GM19239 (cell line): ENCODE results near the gene LEKR1.
A peak's percentile ranks its signal among the peaks of the same experiment; 100 is the strongest.
"Not testable (repeated sequence)": the region's sequence is repeated elsewhere in the genome, so short reads cannot be mapped to it uniquely, and the experiment has no call there.

Experiments
- DNase-seq: peaks from one replicate; pipeline ENCODE4 v3.0.0; 2011; ENCODE audit warnings: low spot score; ENCODE audit not compliant: insufficient read length
- FAIRE-seq: peaks from 2 replicates; lab custom pipeline; 2011; peaks lifted over from hg19 to GRCh38; lab: Jason Lieb, UNC

The LEKR1 gene

DNA sequence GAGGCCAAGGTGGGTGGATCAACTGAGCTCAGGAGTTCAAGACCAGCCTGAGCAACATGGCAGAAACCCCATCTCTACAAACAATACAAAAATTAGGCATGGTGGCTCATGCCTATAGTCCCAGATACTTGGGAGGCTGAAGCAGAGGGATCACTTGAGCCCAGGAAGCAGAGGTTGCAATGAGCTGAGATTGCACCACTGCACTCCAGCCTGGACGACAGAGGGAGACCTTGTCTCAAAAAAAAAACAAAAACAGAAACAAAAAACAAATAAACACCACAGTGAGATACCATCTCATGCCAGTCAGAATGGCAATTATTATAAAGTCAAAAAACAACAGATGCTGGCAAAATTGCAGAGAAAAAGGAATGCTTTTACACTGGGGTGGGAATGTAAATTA is 69.2 kb downstream of the LEKR1 start:
- not testable (repeated sequence) for FAIRE-seq, DNase-seq

DNA sequence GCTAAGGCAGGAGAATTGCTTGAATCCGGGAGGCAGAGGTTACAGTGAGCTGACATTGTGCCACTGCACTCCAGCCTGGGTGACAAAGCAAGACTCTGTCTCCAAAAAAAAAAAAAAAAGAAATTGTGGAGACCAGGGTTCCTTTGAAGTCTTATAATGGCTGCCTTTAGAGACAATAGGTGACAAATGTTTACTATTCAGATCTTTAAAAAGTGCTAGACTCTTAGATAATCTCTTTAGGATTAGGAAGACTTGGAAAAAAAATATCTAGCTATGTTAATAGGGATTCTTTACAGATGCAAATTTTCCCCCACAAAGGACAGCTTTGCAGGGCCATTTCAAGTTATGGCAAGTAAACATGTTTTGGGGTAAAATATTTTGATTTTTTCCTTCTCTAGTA is 71.7 kb downstream of the LEKR1 start:
- DNase-seq, FAIRE-seq: not testable (repeated sequence)

DNA sequence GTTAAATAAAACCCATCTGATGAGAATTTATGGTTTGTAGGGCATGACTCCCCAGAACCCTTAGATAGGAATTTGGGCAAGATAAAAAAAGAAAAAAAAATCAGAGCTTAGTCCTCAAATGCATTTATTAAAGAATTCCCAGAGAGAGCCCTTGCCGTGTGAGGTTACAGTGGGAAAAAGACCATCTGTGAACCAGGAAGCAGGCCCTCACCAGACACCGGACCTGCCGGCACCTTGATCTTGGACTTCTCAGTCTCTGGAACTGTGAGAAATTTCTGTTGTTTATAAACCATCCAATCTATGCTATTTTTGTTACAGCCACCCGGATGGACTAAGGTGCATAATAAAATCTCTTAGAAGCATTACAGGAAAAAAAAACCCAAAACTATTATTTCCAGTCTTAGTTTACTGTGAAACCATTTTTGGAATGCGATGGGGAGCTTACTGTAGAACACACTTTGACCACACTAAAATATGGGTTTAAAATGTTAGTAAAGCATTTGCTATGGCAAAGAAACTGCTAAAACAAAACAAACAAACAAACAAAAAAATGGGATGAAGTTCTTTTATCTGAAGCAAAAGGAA is 72.2 kb downstream of the LEKR1 start:
- FAIRE-seq (no peak), DNase-seq (no peak)

DNA sequence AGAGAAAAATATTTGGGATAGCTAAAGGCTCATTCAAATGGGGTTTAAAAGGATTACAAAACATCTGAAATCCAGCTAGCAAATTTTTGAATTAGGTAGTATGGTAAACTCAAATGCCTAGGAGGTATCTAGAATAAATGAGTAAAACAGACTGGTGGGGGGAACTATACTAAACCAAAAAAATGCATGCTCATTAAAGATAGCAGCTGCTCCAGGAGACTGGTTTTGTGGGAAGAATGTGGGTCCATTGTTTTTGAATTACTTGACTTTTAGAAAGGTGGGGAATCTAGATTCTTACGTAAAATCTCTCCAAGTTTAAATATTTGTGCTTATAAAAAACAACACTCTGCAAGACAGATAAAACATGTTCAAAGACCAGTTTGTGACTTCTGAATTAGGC is 73.8 kb downstream of the LEKR1 start:
- FAIRE-seq = no peak

DNA sequence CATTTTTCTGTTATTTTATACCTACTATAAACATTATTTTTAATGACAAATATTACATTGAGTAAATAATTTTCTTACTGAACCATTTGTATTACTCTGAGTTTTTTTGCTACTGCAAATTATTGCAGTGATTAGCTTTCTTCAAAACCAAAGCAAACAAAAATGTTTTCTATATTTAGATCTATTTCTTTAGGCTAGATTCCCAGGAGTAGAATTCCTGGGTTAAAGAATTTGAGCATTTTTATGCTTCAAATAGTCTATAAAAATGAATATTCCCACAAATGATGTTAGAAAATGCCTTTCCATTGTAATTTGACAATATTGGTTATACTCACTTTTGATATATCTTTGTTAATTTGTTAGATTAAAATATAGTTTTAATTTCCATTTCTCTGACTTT is 76.8 kb downstream of the LEKR1 start:
- FAIRE-seq (no peak), DNase-seq (no peak)

More for the DNA sequence above, 73.8 kb downstream of the LEKR1 start:
- no peak for DNase-seq

DNA sequence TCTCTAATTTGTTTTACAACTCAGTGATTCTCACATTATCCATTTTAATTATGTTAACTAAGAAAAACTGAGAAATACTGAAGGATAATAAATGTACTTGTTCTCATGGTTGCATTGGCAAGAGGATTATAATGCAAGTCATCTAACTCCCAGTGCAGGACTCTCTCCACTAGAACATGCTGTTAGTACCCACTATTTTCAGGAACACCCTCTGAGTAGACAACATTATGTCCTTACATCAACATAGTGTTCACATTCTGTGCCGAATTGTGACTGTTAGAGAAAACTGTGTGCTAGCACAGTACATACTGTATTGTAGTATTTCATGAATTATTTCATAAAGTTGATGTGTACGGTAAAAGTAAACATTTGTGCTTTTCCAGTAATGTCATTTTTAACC is 80.1 kb downstream of the LEKR1 start:
- DNase-seq = no peak
- no peak for FAIRE-seq

DNA sequence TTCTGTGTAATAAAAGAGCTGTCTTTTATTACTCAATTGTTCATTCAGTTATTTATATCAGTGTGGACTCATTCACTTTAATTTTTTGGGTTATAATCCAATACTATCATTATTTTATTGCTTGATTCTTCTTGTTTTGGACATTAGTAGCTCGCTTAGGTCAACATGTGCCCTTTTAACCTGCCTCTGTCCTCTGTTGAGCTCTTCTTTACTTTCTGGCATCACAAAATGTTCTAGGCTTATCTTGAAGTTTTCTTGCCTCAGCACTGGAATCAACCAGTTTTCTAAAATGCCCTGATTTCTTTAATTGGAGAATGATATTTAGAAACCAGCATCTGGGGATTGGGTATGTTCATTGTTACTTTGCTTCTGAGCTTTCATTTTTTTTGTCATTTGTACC is 82.2 kb downstream of the LEKR1 start:
- no peak for DNase-seq
- no peak for FAIRE-seq

DNA sequence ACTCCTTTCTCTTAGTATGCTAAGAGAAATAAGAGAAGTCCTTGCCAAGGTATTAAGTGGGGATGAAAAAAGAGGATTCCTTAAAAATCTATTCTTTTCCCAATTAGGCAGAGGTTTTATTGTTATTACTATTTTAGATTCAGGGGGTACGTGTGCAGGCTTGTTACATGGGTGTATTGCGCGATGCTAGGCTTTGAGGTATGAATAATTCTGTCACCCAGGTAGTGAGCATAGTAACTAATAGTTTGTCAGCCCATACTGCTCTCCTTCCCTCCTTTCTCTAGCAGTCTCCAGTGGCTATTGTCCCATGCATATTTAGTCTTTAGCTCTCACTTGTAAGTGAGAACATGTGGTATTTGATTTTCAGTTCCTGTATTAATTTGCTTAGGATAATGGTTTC is 83.9 kb downstream of the LEKR1 start:
- FAIRE-seq (peak; percentile 14), DNase-seq (no peak)

DNA sequence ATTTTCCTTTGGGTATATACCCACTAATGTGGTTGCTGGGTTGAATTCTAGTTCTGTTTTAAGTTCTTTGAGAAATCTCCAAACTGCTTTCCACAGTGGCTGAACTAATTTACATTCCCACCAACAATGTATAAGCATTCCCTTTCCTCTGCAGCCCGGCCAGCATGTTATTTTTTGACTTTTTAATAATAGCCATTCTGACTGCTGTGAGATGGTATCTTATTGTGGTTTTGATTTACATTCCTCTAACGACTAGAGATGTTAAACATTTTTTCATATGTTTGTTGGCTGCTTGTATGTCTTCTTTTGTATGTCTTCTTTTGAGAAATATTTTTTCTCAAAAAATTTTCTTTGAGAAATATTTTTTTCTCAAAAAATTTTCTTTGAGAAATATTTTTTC is 84.7 kb downstream of the LEKR1 start:
- not testable (repeated sequence) for DNase-seq, FAIRE-seq

DNA sequence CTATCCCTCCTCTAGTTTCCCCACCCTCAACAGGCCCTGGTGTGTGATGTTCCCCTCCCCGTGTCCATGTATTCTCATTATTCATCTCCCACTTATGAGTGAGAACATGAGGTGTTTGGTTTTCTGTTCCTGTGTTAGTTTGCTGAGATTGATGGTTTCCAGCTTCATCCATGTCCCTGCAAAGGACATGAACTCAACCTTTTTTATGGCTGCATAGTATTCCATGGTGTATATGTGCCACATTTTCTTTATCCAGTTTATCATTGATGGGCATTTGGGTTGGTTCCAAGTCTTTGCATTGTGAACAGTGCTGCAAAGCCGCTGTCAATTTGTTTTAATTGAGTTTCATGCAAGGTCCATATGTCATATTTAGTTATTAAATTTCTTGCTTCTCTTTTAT is 88.1 kb downstream of the LEKR1 start:
- DNase-seq, FAIRE-seq: not testable (repeated sequence)

DNA sequence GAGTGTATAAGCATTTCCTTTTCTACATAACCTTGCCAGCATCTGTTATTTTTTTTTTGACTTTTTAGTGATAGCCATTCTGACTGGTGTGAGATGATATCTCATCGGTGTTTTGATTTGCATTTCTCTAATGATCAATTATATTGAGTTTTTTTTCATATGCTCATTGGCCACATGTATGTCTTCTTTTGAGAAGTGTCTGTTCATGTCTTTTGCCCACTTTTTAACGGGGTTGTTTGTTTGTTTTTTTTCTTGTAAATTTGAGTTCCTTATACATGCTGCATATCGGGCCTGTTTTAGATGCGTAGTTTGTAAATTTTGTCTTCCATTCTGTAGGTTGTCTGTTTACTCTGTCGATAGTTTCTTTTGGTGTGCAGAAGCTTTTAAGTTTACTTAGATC is 89.2 kb downstream of the LEKR1 start:
- no peak for FAIRE-seq

DNA sequence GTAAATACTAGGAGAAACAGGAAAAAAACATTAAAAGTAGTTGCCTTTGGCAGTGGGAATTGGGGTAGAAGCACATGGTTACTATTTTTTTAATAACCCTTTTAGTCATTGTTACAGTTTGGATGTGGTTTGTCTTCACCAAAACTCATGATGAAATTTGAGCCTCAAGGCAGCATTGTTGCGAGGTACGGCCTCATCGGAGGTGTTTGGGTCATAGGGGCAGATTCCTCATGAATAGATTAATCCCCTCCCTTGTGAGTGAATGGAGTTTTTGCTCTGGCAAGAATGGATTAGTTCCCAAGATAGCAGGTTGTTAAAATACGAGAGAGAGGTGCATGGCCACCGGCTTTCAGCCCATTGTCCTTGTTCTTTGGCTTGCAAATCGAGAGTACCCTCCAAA is 92.6 kb downstream of the LEKR1 start:
- no peak for FAIRE-seq
- no peak for DNase-seq

More for the DNA sequence above, 89.2 kb downstream of the LEKR1 start:
- DNase-seq = no peak

DNA sequence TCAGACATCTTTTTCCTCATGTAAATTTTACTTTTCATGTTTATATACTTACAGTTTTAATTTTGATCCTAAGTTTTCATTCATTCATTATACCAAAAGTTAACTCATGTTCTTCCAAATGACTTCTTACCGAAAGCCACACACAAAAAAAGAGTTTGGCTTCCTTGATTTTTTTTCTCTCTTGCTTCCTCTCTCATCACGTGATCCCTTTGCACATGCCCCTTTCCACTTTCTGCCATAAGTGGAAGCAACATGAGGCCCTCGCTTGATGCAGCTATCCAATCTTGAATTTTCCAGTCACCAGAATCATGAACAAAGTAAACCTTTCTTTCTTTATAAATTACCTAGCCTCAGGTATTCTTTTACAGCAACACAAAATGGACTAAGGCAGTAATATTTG is 93.7 kb downstream of the LEKR1 start:
- FAIRE-seq (no peak), DNase-seq (no peak)

DNA sequence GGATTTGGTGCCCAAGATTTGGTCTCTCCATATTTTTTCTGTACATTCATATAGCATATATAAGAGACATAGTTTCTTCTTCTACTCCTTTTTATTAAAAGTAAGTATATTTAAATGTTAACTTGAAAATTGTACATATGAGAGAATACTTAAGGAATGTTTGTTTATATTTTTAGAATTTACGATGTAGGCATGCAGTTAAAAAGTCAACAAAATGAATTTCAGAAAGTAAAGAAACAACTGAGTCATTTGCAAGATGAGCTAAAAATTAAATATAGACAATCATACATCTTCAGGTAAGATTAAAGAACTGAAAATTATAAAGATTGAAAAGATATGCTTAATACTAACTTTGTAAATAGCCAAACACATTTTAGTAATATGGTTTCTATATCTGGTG is 94.2 kb downstream of the LEKR1 start:
- FAIRE-seq (no peak), DNase-seq (no peak)

DNA sequence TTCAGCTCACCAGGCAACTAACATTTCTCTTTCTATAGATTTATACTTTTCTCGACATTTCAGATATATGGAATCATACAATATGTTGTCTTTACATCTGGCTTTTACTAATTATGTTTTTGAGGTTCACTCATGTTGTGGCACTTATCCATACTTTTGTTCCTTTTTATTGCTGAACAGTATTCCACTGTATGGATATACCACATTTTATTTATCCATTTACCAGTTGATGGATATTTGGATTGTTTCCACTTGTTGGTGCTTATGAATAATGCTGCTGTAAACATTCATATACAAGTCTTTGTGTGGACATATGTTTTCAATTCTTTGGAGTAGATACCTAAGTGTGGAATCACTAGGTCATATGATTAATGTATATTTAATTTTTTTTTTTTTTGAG is 97.2 kb downstream of the LEKR1 start:
- DNase-seq = no peak
- no peak for FAIRE-seq

DNA sequence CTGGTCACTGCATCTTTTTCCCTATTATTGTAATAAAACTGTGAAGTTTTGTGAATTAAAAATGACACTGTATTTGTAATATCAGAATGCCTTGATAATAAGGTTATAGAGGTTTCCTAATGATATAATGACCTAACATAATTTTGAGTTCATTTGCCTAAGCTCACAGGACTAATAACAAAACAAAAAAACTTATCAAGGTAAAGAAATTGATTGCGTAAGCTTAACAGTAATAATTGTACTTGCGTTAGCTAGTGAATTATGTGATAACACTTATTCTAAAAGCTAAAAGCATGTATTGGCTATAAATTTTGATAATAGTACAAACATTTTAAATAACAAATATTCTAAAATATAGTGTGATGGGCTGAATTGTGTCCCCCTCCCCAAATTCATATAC is 112.6 kb downstream of the LEKR1 start:
- DNase-seq = no peak
- FAIRE-seq = no peak

DNA sequence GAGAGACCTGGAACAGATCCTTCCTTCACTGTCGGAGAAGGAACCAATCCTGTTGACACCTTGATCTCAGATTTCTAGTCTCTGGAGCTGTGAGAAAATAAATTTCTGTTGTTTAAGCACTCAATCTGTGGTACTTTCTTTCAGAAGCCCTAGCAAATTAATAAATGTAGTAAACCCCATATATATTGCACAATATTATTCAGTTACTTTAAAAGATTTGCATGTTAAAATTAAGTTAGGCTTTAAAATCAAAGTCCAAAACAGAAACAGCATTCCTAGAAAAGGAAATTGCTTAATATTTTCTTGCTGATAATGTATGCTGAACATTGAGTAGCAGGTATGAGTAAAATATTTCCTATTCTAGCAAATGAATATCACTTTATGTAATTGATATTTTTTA is 113.2 kb downstream of the LEKR1 start:
- FAIRE-seq = no peak
- no peak for DNase-seq

DNA sequence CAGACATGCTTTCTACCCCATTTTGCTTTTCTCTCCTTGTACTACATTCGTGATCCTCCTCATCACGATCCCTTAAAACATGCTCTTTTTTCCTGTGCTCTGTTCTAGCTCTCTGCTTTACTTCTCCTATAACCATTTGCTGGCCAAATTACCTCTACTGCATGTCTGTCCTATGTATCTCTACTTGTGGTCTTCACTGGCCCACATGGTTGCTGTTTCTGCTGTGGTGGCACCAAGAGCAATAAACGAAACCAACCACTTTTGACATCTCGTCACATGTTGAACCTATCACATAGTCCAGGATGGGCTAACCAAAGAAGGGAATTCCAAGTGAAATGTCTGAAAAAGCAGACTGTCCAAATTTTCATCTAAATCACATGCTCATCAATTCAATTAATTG is 115.2 kb downstream of the LEKR1 start:
- DNase-seq (no peak), FAIRE-seq (no peak)

DNA sequence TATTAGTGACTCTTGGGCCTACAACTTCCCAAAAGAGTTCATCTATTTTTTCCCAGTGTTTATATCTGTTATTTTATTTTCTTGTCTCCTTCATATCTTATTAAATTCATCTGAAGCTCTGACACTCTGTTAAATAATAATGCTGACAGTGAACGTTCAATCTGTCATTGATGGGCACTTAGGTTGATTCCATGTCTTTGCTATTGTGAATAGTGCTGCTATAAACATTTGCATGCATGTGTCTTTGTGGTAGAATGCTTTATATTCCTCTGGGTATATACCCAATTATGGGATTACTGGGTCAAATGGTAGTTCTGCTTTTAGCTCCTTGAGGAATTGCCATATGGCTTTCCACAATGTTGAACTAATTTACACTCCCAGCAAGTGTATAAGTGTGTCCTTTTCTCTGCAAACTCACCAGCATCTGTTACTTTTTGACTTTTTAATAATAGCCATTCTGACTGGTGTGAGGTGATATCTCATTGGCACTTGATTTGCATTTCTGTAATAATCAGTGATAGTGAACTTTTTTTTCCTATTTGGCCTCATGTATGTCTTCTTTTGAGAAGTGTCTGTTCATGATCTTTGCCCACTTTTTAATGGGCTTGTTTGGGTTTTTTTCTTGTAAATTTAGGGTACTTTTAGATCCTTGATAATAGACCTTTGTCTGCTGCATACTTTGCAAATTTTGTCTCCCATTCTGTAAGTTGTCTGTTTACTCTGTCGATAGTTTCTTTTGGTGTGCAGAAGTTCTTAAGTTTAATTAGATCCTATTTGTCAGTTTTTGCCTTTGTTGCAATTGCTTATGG is 122.5 kb downstream of the LEKR1 start:
- DNase-seq (no peak), FAIRE-seq (no peak)

DNA sequence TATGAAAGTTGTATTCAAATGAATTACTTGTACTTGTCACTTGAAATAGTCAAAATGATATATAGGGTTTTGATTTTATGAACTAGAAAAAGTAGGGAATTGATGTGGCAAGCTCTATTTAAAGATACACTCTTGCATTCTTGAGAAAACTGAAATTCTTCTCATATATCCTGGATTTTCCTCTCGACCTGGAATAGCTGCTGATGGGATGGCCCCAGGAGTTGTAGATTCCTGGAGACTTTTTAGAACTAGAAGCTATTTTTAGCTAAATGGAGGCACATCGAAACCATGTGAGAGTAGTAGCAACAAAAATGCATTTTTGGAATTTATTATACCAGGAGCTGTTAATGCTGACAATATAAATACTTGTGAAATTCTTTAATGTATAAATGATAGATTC is 125.9 kb downstream of the LEKR1 start:
- FAIRE-seq = no peak
- DNase-seq = no peak

DNA sequence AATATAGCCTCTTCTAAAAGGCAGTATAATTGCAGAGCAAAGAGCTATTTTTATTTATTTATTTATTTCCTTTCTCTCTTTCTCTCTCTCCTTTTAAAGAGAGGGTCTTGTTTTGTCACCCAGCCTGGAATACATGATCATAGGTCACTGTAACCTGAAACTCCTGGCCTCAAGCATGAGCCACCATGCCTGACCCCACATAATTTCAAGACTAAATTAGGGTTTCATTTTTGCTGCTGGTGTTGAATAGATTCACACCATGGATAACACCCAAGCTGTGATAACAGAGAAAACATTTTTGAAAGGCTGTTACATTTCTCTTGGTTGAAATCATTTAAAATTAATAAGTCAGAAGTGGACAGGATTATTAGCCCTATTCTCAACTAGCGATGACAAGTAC is 131.6 kb downstream of the LEKR1 start:
- peak; percentile 66 for FAIRE-seq
- DNase-seq = no peak

DNA sequence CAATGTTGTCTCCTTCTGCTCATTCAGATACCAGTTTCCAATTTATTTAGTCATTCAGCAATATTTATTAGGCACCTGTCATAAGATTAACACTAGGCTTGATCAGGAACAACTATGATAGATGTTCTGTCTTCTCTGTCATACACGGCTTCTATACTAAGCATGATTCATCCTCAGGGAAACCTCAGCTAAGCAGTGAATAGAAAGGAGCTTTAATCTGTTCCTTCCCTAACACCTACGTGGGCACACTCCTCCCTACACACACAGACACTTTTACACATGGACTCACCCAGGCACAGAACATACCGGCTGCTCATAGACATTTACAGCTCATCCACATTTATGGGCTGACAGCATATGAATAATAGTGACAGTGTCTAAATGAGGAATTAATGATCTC is 136.9 kb downstream of the LEKR1 start:
- DNase-seq (no peak), FAIRE-seq (no peak)
